Esophagus muscularis mucosa (tissue), 4 donors: Measurements from ENCODE around the gene PRELID2. TPM values are rescaled to one million over a fixed set of nuclear protein-coding genes. Genes with fewer than 3 reads are reported as not detected.
"Not testable (repeated sequence)": the region's sequence is repeated elsewhere in the genome, so short reads cannot be mapped to it uniquely, and the experiment has no call there.

Source experiments
- DNase-seq: peaks from one replicate; pipeline ENCODE4 v3.0.0-alpha.2; 2017; ENCODE audit errors: extremely low spot score
- H3K27ac ChIP-seq, 4 donors: fragments of 200-600 bp; sonication (generic); replicated peaks in 1 of 4; 1 replicate in 3 of 4; 2 replicates in 1 of 4; pipeline ENCODE4 v1.5.1; 2016 to 2019; ENCODE audit warnings: mild to moderate bottlenecking in 1 of 4
- H3K27me3 ChIP-seq, 4 donors: fragments of 200-600 bp; sonication (generic); one replicate each; pipeline versions ENCODE4 v1.5.1 to v1.6.0; 2016 to 2019
- H3K36me3 ChIP-seq, 4 donors: fragments of 200-600 bp; sonication (generic); one replicate each; pipeline ENCODE4 v1.5.1; 2016 to 2019
- H3K4me1 ChIP-seq, 4 donors: fragments of 200-600 bp; sonication (generic); one replicate each; pipeline ENCODE4 v1.5.1; 2016 to 2019
- H3K4me3 ChIP-seq, 4 donors: fragments of 200-600 bp; sonication (generic); 1 replicate in 2 of 4; 2 replicates in 2 of 4; pipeline ENCODE4 v1.5.1; 2016 to 2019; ENCODE audit warnings: mild to moderate bottlenecking in 4 of 4, moderate library complexity in 1 of 4
- H3K9me3 ChIP-seq, 4 donors: fragments of 200-600 bp; sonication (generic); 1 replicate in 3 of 4; 2 replicates in 1 of 4; pipeline ENCODE4 v1.5.1; 2016 to 2019
- EP300 ChIP-seq: sonication (generic); formaldehyde crosslinking; IDR thresholded peaks from one replicate; pipeline ENCODE4 v1.6.1; 2017; ENCODE audit warnings: antibody characterized with exemption
- POLR2A ChIP-seq: fragments of 450-650 bp; IDR thresholded peaks from one replicate; pipeline ENCODE4 v1.6.1; 2017; ENCODE audit warnings: antibody characterized with exemption, moderate library complexity, mild to moderate bottlenecking, low read depth
- POLR2AphosphoS5 ChIP-seq, 2 donors: sonication (generic); formaldehyde crosslinking; IDR thresholded peaks; one replicate each; pipeline ENCODE4 v1.6.1; 2017; ENCODE audit warnings: antibody characterized with exemption in 2 of 2
- WGBS: methylation state at CpG from one replicate; pipeline ENCODE4 v1.1.5; 2018; 5-methylcytosine and 5-hydroxymethylcytosine counted together
- intact Hi-C: fragments of 100-400 bp; cut with DNase I; formaldehyde crosslinking; loops from one replicate; pipeline ENCODE4 v1.15.1; 2023
- total RNA-seq, 4 donors: library from RNA; depleted of rRNA; stranded (reverse); fragments of >200 nt; gene quantifications; one replicate each; pipeline versions ENCODE4 v1.1.0 to v1.2.1, GENCODE V29; 2016
- TF ChIP-seq, protein P1 (sequence below), 3 experiments: fragments of 200-600 bp in 2 of 3; fragments of 450-650 bp in 1 of 3; sonication (generic) in 2 of 3; IDR thresholded peaks; one replicate each; pipeline ENCODE4 v1.5.1; 2017 to 2019; ENCODE audit warnings: antibody characterized with exemption in 3 of 3, mild to moderate bottlenecking in 2 of 3, moderate library complexity in 1 of 3

Gene PRELID2
- total RNA-seq, 4 donors from 2014 or later: 12.8 to 19.7 (median 15.3) TPM

DNA sequence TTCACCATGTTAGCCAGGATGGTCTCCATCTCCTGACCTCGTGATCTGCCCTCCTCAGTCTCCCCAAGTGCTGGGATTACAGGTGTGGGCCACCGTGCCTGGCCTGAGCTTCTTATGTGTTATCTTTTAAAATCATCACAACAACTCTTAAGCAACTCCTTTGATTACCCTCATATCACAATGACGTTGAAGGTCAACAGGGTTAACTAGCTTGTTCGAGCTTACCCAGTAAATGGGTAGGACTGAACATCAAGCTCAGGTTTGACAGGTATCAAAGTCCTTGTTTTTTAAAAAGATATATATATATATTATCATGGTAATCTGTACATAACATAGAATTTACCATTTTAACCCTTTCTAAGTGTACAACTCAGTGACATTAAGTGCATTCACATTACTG is 34.6 kb upstream of the PRELID2 start:
- Histone ChIP-seq H3K36me3 (no peaks in the 10 kb centered on the region), H3K27ac (no peak overlapping the region), H3K27me3 (peaks cover 0 to 4% (median 0%) of the 10 kb centered on the region in 4 donors), H3K4me3 (no peak overlapping the region), H3K4me1 (no peaks in the 10 kb centered on the region), H3K9me3 (no peaks in the 10 kb centered on the region)
- intact Hi-C loops: no loop called here
- no peak for DNase-seq
- TF ChIP-seq POLR2AphosphoS5 (IDR thresholded peaks at IDR 0.05): no peak
- WGBS: 95% methylated on average over 4 of the region's 4 CpGs

DNA sequence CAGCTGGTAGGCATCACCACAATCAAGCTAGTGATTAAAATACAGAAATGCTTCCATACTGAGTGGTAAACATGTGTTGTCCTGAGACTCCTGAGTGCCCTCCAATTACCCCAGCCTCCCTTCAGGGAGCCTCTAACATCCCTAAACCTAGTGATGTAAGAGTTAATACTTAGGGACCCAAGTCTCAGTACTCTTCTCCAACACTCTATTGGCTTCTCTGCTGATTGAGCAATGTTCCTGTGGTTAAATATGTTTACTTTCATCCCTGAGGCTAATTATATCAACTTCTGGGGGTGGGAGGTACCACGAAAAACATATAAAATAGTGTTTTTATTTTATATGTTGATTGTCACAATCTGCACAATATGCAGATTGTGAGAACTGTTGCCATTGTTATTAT is 32.7 kb upstream of the PRELID2 start:
- intact Hi-C loops: no loop called here

DNA sequence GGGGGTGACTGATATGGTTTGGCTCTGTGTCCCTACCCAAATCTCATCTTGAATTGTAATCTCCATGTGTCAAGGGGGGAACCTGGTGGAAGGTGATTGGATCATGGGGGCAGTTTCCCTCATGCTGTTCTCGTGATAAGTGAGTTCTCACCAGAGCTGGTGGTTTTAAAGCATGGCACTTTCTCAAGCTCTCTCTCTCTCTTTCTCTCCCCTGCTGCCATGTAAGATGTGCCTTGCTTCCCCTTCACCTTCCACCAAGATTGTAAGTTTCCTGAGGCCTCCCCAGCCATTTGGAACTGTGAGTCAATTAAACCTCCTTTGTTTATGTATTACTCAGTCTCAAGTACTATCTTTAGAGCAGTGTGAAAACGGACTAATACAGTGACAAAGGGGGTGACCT is 29.3 kb upstream of the PRELID2 start:
- DNase-seq, H3K9me3 ChIP-seq, H3K36me3 ChIP-seq, H3K27ac ChIP-seq, H3K27me3 ChIP-seq, H3K4me3 ChIP-seq, H3K4me1 ChIP-seq, intact Hi-C loops: not testable (repeated sequence)
- WGBS: 74% methylated on average over 2 of the region's 2 CpGs

More for the DNA sequence above, 32.7 kb upstream of the PRELID2 start:
- Histone ChIP-seq H3K27ac (no peak overlapping the region), H3K4me3 (no peak overlapping the region), H3K4me1 (no peaks in the 10 kb centered on the region), H3K36me3 (no peaks in the 10 kb centered on the region), H3K9me3 (no peaks in the 10 kb centered on the region), H3K27me3 (peaks cover 0 to 4% (median 0%) of the 10 kb centered on the region in 4 donors)
- TF ChIP-seq POLR2AphosphoS5 (IDR thresholded peaks at IDR 0.05) (no peak), EP300 (no peak), POLR2A (no peak)
- TF ChIP-seq, protein P1, sequence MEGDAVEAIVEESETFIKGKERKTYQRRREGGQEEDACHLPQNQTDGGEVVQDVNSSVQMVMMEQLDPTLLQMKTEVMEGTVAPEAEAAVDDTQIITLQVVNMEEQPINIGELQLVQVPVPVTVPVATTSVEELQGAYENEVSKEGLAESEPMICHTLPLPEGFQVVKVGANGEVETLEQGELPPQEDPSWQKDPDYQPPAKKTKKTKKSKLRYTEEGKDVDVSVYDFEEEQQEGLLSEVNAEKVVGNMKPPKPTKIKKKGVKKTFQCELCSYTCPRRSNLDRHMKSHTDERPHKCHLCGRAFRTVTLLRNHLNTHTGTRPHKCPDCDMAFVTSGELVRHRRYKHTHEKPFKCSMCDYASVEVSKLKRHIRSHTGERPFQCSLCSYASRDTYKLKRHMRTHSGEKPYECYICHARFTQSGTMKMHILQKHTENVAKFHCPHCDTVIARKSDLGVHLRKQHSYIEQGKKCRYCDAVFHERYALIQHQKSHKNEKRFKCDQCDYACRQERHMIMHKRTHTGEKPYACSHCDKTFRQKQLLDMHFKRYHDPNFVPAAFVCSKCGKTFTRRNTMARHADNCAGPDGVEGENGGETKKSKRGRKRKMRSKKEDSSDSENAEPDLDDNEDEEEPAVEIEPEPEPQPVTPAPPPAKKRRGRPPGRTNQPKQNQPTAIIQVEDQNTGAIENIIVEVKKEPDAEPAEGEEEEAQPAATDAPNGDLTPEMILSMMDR (IDR thresholded peaks at IDR 0.05): no peak
- no peak for DNase-seq
- WGBS: 71% methylated on average over 1 of the region's 1 CpG

DNA sequence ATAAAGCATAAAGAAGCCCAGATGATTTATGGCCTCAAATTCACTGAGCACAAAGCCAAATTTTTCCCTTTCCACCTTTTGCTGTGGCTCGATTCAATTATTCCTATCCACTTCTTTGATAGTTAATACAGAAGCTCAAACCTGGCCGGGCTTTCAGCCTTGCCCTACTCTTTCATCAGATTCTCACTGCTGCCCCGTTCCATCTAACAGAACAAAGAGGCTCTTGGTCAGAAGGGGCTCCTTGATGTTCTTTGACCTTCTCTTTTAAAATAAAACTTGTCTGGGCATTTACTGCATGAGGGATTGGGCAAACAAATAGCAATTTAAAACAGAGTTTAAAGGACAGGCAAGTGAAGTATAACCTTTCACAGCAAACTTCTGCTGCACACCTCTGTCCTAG is 27.9 kb upstream of the PRELID2 start:
- Histone ChIP-seq H3K27ac (no peak overlapping the region), H3K36me3 (no peaks in the 10 kb centered on the region), H3K9me3 (no peaks in the 10 kb centered on the region), H3K27me3 (peaks cover 0 to 4% (median 0%) of the 10 kb centered on the region in 4 donors), H3K4me3 (no peak overlapping the region), H3K4me1 (no peaks in the 10 kb centered on the region)
- DNase-seq: no peak
- 81% methylated on average over 3 of the region's 3 CpGs for WGBS
- TF ChIP-seq POLR2A (no peak), POLR2AphosphoS5 (IDR thresholded peaks at IDR 0.05) (no peak), EP300 (no peak)
- TF ChIP-seq, protein P1 (IDR thresholded peaks at IDR 0.05): no peak
- intact Hi-C loops: no loop called here

DNA sequence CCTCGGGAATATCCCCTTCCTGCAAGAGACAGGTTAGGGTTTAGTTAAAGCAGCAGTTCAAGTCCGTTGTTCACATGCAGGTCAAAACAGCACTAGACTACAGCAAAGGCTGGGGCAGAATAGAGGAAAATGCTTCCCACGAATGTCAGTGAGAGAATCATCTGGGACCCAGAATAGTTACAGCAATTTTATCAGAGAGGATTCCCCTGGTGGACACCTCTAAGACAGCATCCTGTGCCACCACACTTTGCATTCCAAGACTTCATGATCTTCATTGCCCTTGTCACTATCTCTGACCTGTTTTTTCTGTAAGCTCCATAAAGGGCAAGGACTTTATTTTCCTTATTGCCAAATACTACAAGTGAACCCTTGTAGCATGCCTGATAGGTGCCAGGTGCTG is 24.8 kb upstream of the PRELID2 start:
- intact Hi-C loops: no loop called here
- WGBS: 94% methylated on average over 2 of the region's 3 CpGs
- peaks cover 8 to 16% (median 15%) of the 10 kb centered on the region in 4 donors for H3K4me1 ChIP-seq

DNA sequence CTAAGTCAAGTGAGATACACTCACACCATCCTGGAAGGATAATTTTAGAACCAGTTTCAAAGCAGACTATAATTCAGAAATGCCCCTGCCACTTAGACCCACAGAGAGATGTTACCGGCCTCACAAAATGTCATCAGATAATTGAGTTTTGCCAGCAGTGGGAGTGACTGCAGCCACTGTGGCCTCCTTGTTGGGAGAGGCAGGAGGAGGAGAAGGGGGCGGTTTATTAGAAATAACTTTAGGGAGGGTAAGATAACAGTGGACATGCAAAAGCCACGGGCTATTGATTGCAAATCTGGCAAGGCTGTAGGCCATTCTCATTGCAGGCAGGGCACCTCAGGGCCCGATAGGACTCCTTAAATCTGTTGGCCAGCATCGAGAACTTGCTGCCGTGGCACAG is 24.3 kb upstream of the PRELID2 start:
- intact Hi-C loops: no loop called here
- Histone ChIP-seq H3K4me3 (no peak overlapping the region), H3K27ac (no peak overlapping the region), H3K27me3 (no peaks in the 10 kb centered on the region), H3K36me3 (no peaks in the 10 kb centered on the region), H3K9me3 (no peaks in the 10 kb centered on the region), H3K4me1 (peaks cover 8 to 16% (median 15%) of the 10 kb centered on the region in 4 donors)
- TF ChIP-seq POLR2A (no peak), POLR2AphosphoS5 (IDR thresholded peaks at IDR 0.05) (no peak), EP300 (no peak)
- TF ChIP-seq, protein P1 (IDR thresholded peaks at IDR 0.05): no peak
- no peak for DNase-seq
- WGBS: 87% methylated on average over 6 of the region's 6 CpGs

More for the DNA sequence above, 24.8 kb upstream of the PRELID2 start:
- no peaks in the 10 kb centered on the region for H3K36me3 ChIP-seq
- no peaks in the 10 kb centered on the region for H3K9me3 ChIP-seq
- no peak overlapping the region for H3K27ac ChIP-seq
- no peak for TF ChIP-seq EP300
- no peak for TF ChIP-seq POLR2A
- no peak for TF ChIP-seq POLR2AphosphoS5 (IDR thresholded peaks at IDR 0.05)
- TF ChIP-seq, protein P1 (IDR thresholded peaks at IDR 0.05): no peak
- no peak overlapping the region for H3K4me3 ChIP-seq
- no peaks in the 10 kb centered on the region for H3K27me3 ChIP-seq
- no peak for DNase-seq
